Panc1 (cell line): ENCODE measurements around the gene CCDC73.

Experiments used
- CTCF ChIP-seq: fragments of 450-650 bp; IDR thresholded peaks from 2 replicates; pipeline ENCODE4 v1.5.1; 2017; ENCODE audit warnings: mild to moderate bottlenecking
- POLR2AphosphoS5 ChIP-seq: IDR thresholded peaks from 2 replicates; pipeline ENCODE4 v1.6.1; 2012; ENCODE audit warnings: mild to moderate bottlenecking, low read depth, low read length, moderate library complexity
- REST ChIP-seq, 2 experiments: IDR thresholded peaks; 2 replicates each; pipeline ENCODE4 v1.6.1; 2011 to 2012; ENCODE audit warnings: low read depth in 2 of 2, control low read depth in 1 of 2, low read length in 1 of 2, mild to moderate bottlenecking in 1 of 2, moderate library complexity in 1 of 2; ENCODE audit not compliant: insufficient read depth in 1 of 2
- SIN3A ChIP-seq: IDR thresholded peaks from 2 replicates; pipeline ENCODE4 v1.6.1; 2012; ENCODE audit warnings: low read depth, mild to moderate bottlenecking, low read length, moderate library complexity, borderline replicate concordance; ENCODE audit not compliant: insufficient read depth
- TCF7L2 ChIP-seq: IDR thresholded peaks from 2 replicates; pipeline ENCODE4 v1.6.1; 2011; ENCODE audit warnings: mild to moderate bottlenecking, low read depth, low read length, inconsistent platforms

GRCh38 chr11:32794439-32794838 is at the start of gene CCDC73:
- TF ChIP-seq POLR2AphosphoS5 (no peak), TCF7L2 (no peak), REST (IDR thresholded peaks at IDR 0.05; ENCODE audit: insufficient read depth in 1 of 2, low read depth in 2 of 2, low read length in 1 of 2) (no peak), CTCF (no peak), SIN3A (no peak)
